HG03095 (cell line): ENCODE data around the gene BCAT1.
"Not testable (repeated sequence)": the region's sequence is repeated elsewhere in the genome, so short reads cannot be mapped to it uniquely, and the experiment has no call there.

Source experiments
- ATAC-seq: cut with Tn5 transposase; IDR thresholded peaks from one replicate; pipeline ENCODE4 v1.9.1; 2021; ENCODE audit warnings: moderate library complexity; ENCODE audit not compliant: unreplicated experiment

BCAT1 gene

GRCh38 chr12:24860546-24860945, 88.4 kb downstream of the BCAT1 start:
- ATAC-seq = no peak

GRCh38 chr12:24856541-24856940, 92.4 kb downstream of the BCAT1 start:
- no peak for ATAC-seq

- no peak for ATAC-seq
Observed at GRCh38 chr12:24854908-24855307, 94.0 kb downstream of the BCAT1 start.

GRCh38 chr12:24854017-24854416, 94.9 kb downstream of the BCAT1 start:
- no peak for ATAC-seq

- no peak for ATAC-seq
Observed at GRCh38 chr12:24853588-24853987, 95.3 kb downstream of the BCAT1 start.

GRCh38 chr12:24853094-24853493, 95.8 kb downstream of the BCAT1 start:
- no peak for ATAC-seq

GRCh38 chr12:24852420-24852819, 96.5 kb downstream of the BCAT1 start:
- ATAC-seq = no peak

GRCh38 chr12:24851883-24852282, 97.0 kb downstream of the BCAT1 start:
- ATAC-seq = not testable (repeated sequence)

GRCh38 chr12:24851341-24851740, 97.6 kb downstream of the BCAT1 start:
- no peak for ATAC-seq

GRCh38 chr12:24850496-24850895, 98.4 kb downstream of the BCAT1 start:
- no peak for ATAC-seq

GRCh38 chr12:24848941-24849477, 99.9 kb downstream of the BCAT1 start:
- ATAC-seq = no peak

GRCh38 chr12:24846689-24847088, 102.2 kb downstream of the BCAT1 start:
- ATAC-seq = no peak

GRCh38 chr12:24845615-24846014, 103.3 kb downstream of the BCAT1 start:
- no peak for ATAC-seq

- ATAC-seq = no peak
Observed at GRCh38 chr12:24840046-24840800, 108.7 kb downstream of the BCAT1 start.

GRCh38 chr12:24839268-24839791, 109.6 kb downstream of the BCAT1 start:
- ATAC-seq = peak; percentile 85

- peak; percentile 51 for ATAC-seq
Observed at GRCh38 chr12:24838531-24838950, 110.4 kb downstream of the BCAT1 start.

GRCh38 chr12:24835377-24835776, 113.5 kb downstream of the BCAT1 start:
- no peak for ATAC-seq

GRCh38 chr12:24833513-24833912, 115.4 kb downstream of the BCAT1 start:
- ATAC-seq = no peak

GRCh38 chr12:24823808-24824515, 124.9 kb downstream of the BCAT1 start:
- no peak for ATAC-seq

- ATAC-seq = peak; percentile 60
Observed at GRCh38 chr12:24822121-24822899, 126.6 kb downstream of the BCAT1 start.

- ATAC-seq = peak; percentile 50
Observed at GRCh38 chr12:24821691-24822090, 127.2 kb downstream of the BCAT1 start.
